ENCODE measurements around the gene CIC. TPM values are rescaled to one million over a fixed set of nuclear protein-coding genes. Genes with fewer than 3 reads are reported as not detected.
"Not testable (repeated sequence)": the region's sequence is repeated elsewhere in the genome, so short reads cannot be mapped to it uniquely, and the experiment has no call there.

The CIC gene
- total RNA-seq, 2 experiments from 2014 or later, result 60.7 to 65.6 TPM

DNA sequence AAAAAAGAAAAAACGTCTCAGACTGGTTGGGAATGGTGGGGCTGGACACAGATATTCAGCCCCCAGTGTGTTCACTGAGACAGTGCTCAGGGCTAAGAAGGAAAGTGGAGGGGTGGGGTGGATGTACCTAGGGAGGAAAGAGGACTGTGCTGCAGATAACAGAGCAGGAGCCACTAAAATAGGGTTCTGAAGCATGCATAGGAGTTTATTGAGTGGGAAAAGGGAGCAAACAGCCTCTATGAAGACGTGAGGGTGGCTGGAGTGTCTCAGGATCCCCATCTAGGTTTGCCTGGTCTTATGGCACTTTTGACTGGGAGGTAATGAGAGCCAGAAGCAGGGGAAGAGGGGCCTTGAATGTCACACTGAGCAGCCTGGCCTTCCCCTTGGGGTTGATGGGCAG is 59.8 kb downstream of the CIC start:
- ChIA-PET POLR2A (no interaction called here), CTCF (no interaction called here)
- Mint-ChIP-seq H3K27me3 (peaks cover 5% of the 10 kb centered on the region), H3K4me3 (no peak overlapping the region), H3K9me3 (no peaks in the 10 kb centered on the region), H3K36me3 (ENCODE audit: low read depth) (no peaks in the 10 kb centered on the region), H3K4me1 (ENCODE audit: low read depth) (peaks cover 21% of the 10 kb centered on the region), H3K27ac (no peak overlapping the region)
- ATAC-seq (no peak), DNase-seq (no peak)
- TF ChIP-seq, protein P1, sequence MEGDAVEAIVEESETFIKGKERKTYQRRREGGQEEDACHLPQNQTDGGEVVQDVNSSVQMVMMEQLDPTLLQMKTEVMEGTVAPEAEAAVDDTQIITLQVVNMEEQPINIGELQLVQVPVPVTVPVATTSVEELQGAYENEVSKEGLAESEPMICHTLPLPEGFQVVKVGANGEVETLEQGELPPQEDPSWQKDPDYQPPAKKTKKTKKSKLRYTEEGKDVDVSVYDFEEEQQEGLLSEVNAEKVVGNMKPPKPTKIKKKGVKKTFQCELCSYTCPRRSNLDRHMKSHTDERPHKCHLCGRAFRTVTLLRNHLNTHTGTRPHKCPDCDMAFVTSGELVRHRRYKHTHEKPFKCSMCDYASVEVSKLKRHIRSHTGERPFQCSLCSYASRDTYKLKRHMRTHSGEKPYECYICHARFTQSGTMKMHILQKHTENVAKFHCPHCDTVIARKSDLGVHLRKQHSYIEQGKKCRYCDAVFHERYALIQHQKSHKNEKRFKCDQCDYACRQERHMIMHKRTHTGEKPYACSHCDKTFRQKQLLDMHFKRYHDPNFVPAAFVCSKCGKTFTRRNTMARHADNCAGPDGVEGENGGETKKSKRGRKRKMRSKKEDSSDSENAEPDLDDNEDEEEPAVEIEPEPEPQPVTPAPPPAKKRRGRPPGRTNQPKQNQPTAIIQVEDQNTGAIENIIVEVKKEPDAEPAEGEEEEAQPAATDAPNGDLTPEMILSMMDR (IDR thresholded peaks at IDR 0.05), result no peak
- intact Hi-C loops (cut with micrococcal nuclease), result no loop called here

DNA sequence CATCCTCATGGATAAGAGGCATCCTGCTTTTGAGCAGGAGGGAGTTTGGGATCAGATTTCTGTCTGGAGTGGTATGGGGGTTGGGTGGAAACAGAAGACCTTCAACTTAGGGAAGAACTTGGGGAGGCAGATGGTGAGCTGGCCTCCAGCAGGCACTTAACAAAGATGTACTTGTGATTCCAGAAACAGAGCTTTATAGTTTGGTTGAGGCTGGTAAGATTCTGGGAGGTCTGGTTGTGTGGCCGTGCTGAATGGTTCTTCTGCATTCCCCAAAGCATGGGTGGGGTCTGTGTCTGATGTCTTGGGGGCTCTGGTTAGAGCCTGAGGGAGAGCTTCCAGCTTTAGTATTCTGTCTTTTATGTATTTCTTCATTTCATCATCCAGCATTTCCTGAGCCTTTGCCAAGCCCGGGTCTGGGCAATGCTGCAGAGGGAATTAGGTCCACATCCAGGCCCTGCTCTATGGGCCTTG is 61.2 kb downstream of the CIC start:
- ATAC-seq (no peak), DNase-seq (no peak)
- intact Hi-C loops (cut with micrococcal nuclease), result no loop called here
- TF ChIP-seq, protein P1 (IDR thresholded peaks at IDR 0.05), result no peak
- POLR2A ChIA-PET, result no interaction called here
- Mint-ChIP-seq H3K27ac (no peak overlapping the region), H3K36me3 (ENCODE audit: low read depth) (no peaks in the 10 kb centered on the region), H3K4me3 (no peak overlapping the region), H3K9me3 (no peaks in the 10 kb centered on the region), H3K4me1 (ENCODE audit: low read depth) (peaks cover 16% of the 10 kb centered on the region), H3K27me3 (no peaks in the 10 kb centered on the region)
- CTCF ChIA-PET, result interaction anchor here (1.0 to 1.1 kb wide), 3 partner anchors 8 to 108 kb away, joined by 3 read pairs; no protein-coding TSS in a partner anchor

DNA sequence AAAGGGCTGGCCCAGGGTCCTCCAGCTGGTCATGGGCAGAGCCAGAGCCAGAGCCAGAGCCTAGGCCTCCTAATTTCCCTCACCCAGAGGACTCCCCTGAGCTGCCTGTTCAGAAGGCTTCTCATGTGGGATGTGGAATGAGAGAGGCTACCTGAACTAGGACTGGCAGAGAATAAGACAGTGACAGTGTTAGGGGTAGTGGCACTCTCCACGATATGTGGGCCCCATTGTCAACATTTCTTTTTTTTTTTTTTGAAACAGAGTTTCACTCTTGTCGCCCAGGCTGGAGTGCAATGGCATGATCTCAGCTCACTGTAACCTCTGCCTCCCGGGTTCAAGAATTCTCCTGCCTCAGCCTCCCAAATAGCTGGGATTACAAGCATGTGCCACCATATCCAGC is 62.3 kb downstream of the CIC start:
- H3K27me3 Mint-ChIP-seq; H3K36me3 Mint-ChIP-seq (ENCODE audit: low read depth); H3K27ac Mint-ChIP-seq; intact Hi-C loops (cut with micrococcal nuclease); H3K4me3 Mint-ChIP-seq; ATAC-seq; DNase-seq; H3K9me3 Mint-ChIP-seq: not testable (repeated sequence)
- H3K4me1 Mint-ChIP-seq (ENCODE audit: low read depth), result peaks cover 13% of the 10 kb centered on the region
- CTCF ChIA-PET, result interaction anchor here (1.0 kb wide), 1 partner anchor 10 kb away, joined by 3 read pairs; no protein-coding TSS in a partner anchor
- POLR2A ChIA-PET, result interaction anchor here (0.7 to 1.3 kb wide), 2 partner anchors 49 to 76 kb away, joined by 3 read pairs; no protein-coding TSS in a partner anchor

DNA sequence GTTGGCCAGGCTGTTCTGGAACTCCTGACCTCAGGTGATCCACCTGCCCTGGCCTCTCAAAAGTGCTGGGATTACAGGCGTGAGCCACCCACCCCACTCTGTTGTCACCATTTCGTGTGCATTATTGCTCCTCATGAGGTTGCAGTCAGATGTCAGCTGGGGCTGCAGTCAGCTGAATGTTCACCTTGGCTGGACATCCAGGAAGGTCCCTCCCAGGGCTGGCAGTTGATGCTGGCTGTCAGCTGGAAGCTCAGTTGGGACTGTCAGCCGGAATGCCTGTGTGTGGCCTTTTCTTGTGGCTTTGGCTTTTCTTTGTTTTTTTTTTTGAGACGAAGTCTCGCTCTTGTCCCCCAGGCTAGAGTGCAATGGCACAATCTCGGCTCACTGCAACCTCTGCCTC is 63.0 kb downstream of the CIC start:
- H3K9me3 Mint-ChIP-seq, result no peaks in the 10 kb centered on the region
- H3K36me3 Mint-ChIP-seq (ENCODE audit: low read depth), result no peaks in the 10 kb centered on the region
- intact Hi-C loops (cut with micrococcal nuclease), result no loop called here
- peaks cover 7% of the 10 kb centered on the region for H3K4me1 Mint-ChIP-seq (ENCODE audit: low read depth)
- TF ChIP-seq, protein P1 (IDR thresholded peaks at IDR 0.05), result no peak
- no peak overlapping the region for H3K27ac Mint-ChIP-seq
- no peaks in the 10 kb centered on the region for H3K27me3 Mint-ChIP-seq
- ChIA-PET POLR2A (interaction anchor here (1.3 kb wide), 2 partner anchors 49 to 64 kb away, joined by 3 read pairs; no protein-coding TSS in a partner anchor), CTCF (interaction anchor here (0.6 to 1.0 kb wide), 2 partner anchors 63 to 102 kb away, joined by 3 to 4 read pairs; no protein-coding TSS in a partner anchor)
- DNase-seq, result no peak
- no peak overlapping the region for H3K4me3 Mint-ChIP-seq
- ATAC-seq, result no peak

DNA sequence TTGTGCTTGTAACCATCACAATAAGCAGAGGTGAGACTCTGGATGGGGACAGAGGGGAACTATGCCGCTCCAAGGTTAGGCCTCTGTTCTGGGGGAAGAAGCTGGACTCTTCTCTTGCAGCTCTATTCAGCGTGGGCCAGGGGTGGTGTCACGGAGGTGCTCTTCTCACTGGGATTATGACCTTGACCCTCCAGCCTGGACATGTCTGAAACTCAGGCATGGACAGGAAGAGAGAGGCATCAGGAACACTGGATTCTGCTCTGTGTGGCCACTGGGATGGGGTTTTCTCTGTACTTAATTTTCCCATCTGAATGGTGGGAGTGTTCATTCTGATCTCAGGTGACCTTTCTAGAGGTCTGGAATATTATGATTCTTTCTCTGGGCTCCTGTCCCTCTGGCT is 64.0 kb downstream of the CIC start:
- ATAC-seq (no peak), DNase-seq (no peak)
- intact Hi-C loops (cut with micrococcal nuclease), result no loop called here
- Mint-ChIP-seq H3K9me3 (no peaks in the 10 kb centered on the region), H3K4me1 (ENCODE audit: low read depth) (peaks cover 5% of the 10 kb centered on the region), H3K27ac (no peak overlapping the region), H3K27me3 (no peaks in the 10 kb centered on the region), H3K36me3 (ENCODE audit: low read depth) (no peaks in the 10 kb centered on the region), H3K4me3 (no peak overlapping the region)
- POLR2A ChIA-PET, result interaction anchor here (1.3 kb wide), 1 partner anchor 63 kb away, joined by 3 read pairs; no protein-coding TSS in a partner anchor
- CTCF ChIA-PET, result interaction anchor here (1.0 kb wide), 1 partner anchor 101 kb away, joined by 4 read pairs; no protein-coding TSS in a partner anchor
- TF ChIP-seq, protein P1 (IDR thresholded peaks at IDR 0.05), result no peak

Data from activated CD8-positive, alpha-beta T cell treated with anti-CD3 and anti-CD28 coated beads for 36 hours (primary cell).